OCI-LY7 (cell line): Measurements from ENCODE around the gene GPRASP2. TPM values are rescaled to one million over a fixed set of nuclear protein-coding genes. Genes with fewer than 3 reads are reported as not detected.

ENCODE experiments used
- BruUV-seq: library from RNA; stranded (reverse); fragments of 400-500 nt; replicated peaks from 2 replicates; lab custom pipeline; 2021; lab: Mats Ljungman, UMichigan
- CTCF ChIA-PET: fragments of 300-600 bp; sonication (Branson Sonifier 250); formaldehyde crosslinking; loops from one replicate; lab custom pipeline; 2022; ENCODE audit warnings: antibody characterized with exemption; ENCODE audit not compliant: unreplicated experiment; lab: Charles Lee
- POLR2A ChIA-PET: fragments of 300-600 bp; sonication (Branson Sonifier 250); formaldehyde crosslinking; loops from one replicate; lab custom pipeline; 2022; ENCODE audit warnings: antibody characterized with exemption; lab: Charles Lee
- DNase-seq: peaks from one replicate; pipeline ENCODE4 v3.0.0-alpha.2; 2015; ENCODE audit warnings: low spot score
- H2AFZ ChIP-seq: fragments of 200-600 bp; sonication (generic), shearing (Covaris generic); 2 replicates; pipeline ENCODE4 v1.6.1; 2014; ENCODE audit warnings: mild to moderate bottlenecking, antibody characterized with exemption, low read length, moderate library complexity
- H3K27ac ChIP-seq: fragments of 200-600 bp; sonication (generic); 2 replicates; pipeline ENCODE4 v1.5.1; 2014; ENCODE audit warnings: mixed run types, low read depth, mild to moderate bottlenecking, moderate library complexity, low read length, inconsistent platforms; ENCODE audit not compliant: poor library complexity, severe bottlenecking
- H3K36me3 ChIP-seq: fragments of 200-600 bp; sonication (generic); 2 replicates; pipeline ENCODE4 v1.6.1; 2014; ENCODE audit warnings: mild to moderate bottlenecking, antibody characterized with exemption, low read length, moderate library complexity, mixed read lengths; ENCODE audit not compliant: insufficient read depth
- H3K4me1 ChIP-seq: fragments of 200-600 bp; sonication (generic); 2 replicates; pipeline ENCODE4 v1.5.1; 2014; ENCODE audit warnings: mild to moderate bottlenecking, low read length; ENCODE audit not compliant: insufficient read depth, poor library complexity, severe bottlenecking
- H3K4me2 ChIP-seq: fragments of 200-600 bp; sonication (generic); 2 replicates; pipeline ENCODE4 v1.6.1; 2014; ENCODE audit warnings: mild to moderate bottlenecking, low read length
- H3K4me3 ChIP-seq: fragments of 200-600 bp; sonication (generic); 2 replicates; pipeline ENCODE4 v1.5.1; 2014; ENCODE audit warnings: mild to moderate bottlenecking, low read depth, low read length; ENCODE audit not compliant: poor library complexity, severe bottlenecking
- H3K79me2 ChIP-seq: fragments of 200-600 bp; sonication (generic); 2 replicates; pipeline ENCODE4 v1.6.1; 2016; ENCODE audit warnings: low read depth, mild to moderate bottlenecking, low read length, moderate library complexity, mixed read lengths; ENCODE audit not compliant: insufficient read depth
- H3K9me2 ChIP-seq: fragments of 200-600 bp; sonication (generic); 2 replicates; pipeline ENCODE4 v1.6.1; 2016; ENCODE audit warnings: mild to moderate bottlenecking, low read length, mixed read lengths; ENCODE audit not compliant: insufficient read depth
- H3K9me3 ChIP-seq: fragments of 200-600 bp; sonication (generic); 2 replicates; pipeline ENCODE4 v1.6.1; 2014; ENCODE audit warnings: mild to moderate bottlenecking, mixed run types, low read length, mixed read lengths
- H4K20me1 ChIP-seq: fragments of 200-600 bp; sonication (generic); 2 replicates; pipeline ENCODE4 v1.6.1; 2014; ENCODE audit warnings: mild to moderate bottlenecking, antibody characterized with exemption, low read length, moderate library complexity, mixed read lengths; ENCODE audit not compliant: insufficient read depth
- EZH2phosphoT487 ChIP-seq: fragments of 200-600 bp; sonication (generic); IDR thresholded peaks from 2 replicates; pipeline ENCODE4 v1.6.1; 2018; ENCODE audit warnings: low read depth, borderline replicate concordance, mild to moderate bottlenecking, mixed run types, antibody characterized with exemption, low read length, moderate library complexity, mixed read lengths
- intact Hi-C: fragments of 100-400 bp; cut with micrococcal nuclease; formaldehyde crosslinking; loops from one replicate; pipeline ENCODE4 v1.10.0; 2022; ENCODE audit not compliant: unreplicated experiment
- total RNA-seq, 2 experiments: library from RNA; depleted of rRNA in 1 of 2; stranded (reverse); fragments of >200 nt in 1 of 2; shearing (Covaris generic) in 1 of 2; gene quantifications; 2 replicates each; pipeline ENCODE4 v1.2.3, GENCODE V29; 2014 to 2022
- TF ChIP-seq, protein P1 (sequence below): fragments of 200-600 bp; sonication (generic); conservative IDR thresholded peaks from 2 replicates; pipeline ENCODE4 v1.5.1; 2014; ENCODE audit warnings: mild to moderate bottlenecking, antibody characterized with exemption, low read length, moderate library complexity, mixed read lengths

GPRASP2 gene
- total RNA-seq, 2 experiments from 2014 or later: 0.28 TPM; not detected in 1

DNA sequence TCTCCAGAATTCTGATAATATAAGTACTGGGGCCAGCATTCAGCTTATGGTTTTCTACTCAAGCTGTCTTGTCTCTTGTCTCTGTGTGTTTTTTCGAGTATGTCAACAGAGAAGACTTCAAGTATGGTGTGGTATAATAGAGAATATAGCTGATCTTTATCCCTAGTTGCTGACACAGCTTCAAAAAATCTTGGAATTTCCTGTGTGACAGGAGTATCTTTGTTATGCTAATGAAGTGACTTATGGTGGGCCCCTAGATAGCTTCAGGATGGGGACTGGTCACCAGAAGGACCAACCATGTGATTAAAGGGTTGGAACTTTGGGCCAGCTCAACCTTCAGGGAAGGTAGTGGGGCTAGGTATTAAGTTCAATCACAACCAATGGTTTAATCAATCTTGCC is 11.2 kb downstream of the GPRASP2 start:
- H3K4me1 ChIP-seq: no peaks in the 10 kb centered on the region
- DNase-seq: no peak
- H3K9me3 ChIP-seq: no peaks in the 10 kb centered on the region
- intact Hi-C loops: no loop called here
- no peak for TF ChIP-seq EZH2phosphoT487
- TF ChIP-seq, protein P1, sequence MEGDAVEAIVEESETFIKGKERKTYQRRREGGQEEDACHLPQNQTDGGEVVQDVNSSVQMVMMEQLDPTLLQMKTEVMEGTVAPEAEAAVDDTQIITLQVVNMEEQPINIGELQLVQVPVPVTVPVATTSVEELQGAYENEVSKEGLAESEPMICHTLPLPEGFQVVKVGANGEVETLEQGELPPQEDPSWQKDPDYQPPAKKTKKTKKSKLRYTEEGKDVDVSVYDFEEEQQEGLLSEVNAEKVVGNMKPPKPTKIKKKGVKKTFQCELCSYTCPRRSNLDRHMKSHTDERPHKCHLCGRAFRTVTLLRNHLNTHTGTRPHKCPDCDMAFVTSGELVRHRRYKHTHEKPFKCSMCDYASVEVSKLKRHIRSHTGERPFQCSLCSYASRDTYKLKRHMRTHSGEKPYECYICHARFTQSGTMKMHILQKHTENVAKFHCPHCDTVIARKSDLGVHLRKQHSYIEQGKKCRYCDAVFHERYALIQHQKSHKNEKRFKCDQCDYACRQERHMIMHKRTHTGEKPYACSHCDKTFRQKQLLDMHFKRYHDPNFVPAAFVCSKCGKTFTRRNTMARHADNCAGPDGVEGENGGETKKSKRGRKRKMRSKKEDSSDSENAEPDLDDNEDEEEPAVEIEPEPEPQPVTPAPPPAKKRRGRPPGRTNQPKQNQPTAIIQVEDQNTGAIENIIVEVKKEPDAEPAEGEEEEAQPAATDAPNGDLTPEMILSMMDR: no peak
- H3K27ac ChIP-seq: no peak overlapping the region
- H3K79me2 ChIP-seq: no peaks in the 10 kb centered on the region
- H4K20me1 ChIP-seq: no peaks in the 10 kb centered on the region
- ChIA-PET POLR2A (no interaction called here), CTCF (no interaction called here)
- H3K4me2 ChIP-seq: no peak overlapping the region
- H3K36me3 ChIP-seq: no peaks in the 10 kb centered on the region
- H3K9me2 ChIP-seq: no peaks in the 10 kb centered on the region
- H3K4me3 ChIP-seq: no peak overlapping the region
- BruUV-seq: no TSS peak
- no peak overlapping the region for H2AFZ ChIP-seq

DNA sequence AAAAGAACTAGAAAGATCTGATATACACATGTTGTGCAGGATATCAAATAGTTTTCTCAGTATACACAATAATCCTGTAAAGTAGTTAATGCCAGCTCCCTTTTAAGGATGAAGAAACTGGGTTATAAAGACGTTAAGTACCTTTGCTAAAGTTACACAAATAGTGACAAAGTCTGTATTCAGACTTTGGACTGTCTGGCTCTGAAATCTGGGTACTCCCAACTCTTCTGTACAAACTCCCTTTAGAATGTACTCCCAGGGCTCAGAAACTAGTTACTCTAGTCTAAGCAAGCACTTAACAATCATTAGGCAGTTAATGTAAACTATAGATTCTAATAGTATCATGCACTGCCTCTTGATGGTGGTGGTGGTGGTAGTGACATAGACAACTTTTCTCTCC is 15.5 kb downstream of the GPRASP2 start:
- no peak for TF ChIP-seq EZH2phosphoT487
- TF ChIP-seq, protein P1: no peak
- CTCF ChIA-PET: no interaction called here
- H3K4me2 ChIP-seq: no peak overlapping the region
- no peak overlapping the region for H3K4me3 ChIP-seq
- intact Hi-C loops: no loop called here
- no TSS peak for BruUV-seq
- no peak overlapping the region for H2AFZ ChIP-seq
- no peaks in the 10 kb centered on the region for H4K20me1 ChIP-seq
- H3K4me1 ChIP-seq: no peaks in the 10 kb centered on the region
- no peaks in the 10 kb centered on the region for H3K79me2 ChIP-seq
- DNase-seq: no peak
- POLR2A ChIA-PET: no interaction called here
- H3K36me3 ChIP-seq: no peaks in the 10 kb centered on the region
- no peak overlapping the region for H3K27ac ChIP-seq
- H3K9me3 ChIP-seq: no peaks in the 10 kb centered on the region
- no peaks in the 10 kb centered on the region for H3K9me2 ChIP-seq

DNA sequence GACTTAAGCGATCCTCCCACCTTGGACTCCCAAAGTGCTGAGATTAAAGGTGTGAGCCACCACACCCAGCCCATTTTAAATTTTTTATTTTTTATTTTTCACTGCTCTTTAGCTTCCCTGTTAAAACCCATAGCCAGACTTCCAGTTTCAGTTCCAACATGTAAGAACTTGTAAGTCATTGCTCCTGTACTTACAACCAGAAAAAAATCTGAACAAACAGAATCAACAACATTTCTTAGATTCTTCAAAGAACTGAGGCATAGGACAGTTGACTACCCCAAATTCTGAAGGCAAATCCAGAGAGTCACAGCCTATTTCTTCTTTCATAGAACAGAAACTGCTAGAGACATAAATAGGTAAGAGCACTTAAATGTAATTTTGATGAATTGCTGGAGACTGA is 16.4 kb downstream of the GPRASP2 start:
- POLR2A ChIA-PET: interaction anchor here (0.7 kb wide), 1 partner anchor 60 kb away, joined by 9 read pairs; no protein-coding TSS in a partner anchor
- intact Hi-C loops: no loop called here

More for the DNA sequence above, 16.4 kb downstream of the GPRASP2 start:
- CTCF ChIA-PET: no interaction called here
- H3K9me2 ChIP-seq: no peaks in the 10 kb centered on the region
- DNase-seq: no peak
- H2AFZ ChIP-seq: no peak overlapping the region
- TF ChIP-seq, protein P1: no peak
- TF ChIP-seq EZH2phosphoT487: no peak
- no peaks in the 10 kb centered on the region for H3K36me3 ChIP-seq
- no peaks in the 10 kb centered on the region for H3K4me1 ChIP-seq
- no TSS peak for BruUV-seq
- H3K27ac ChIP-seq: no peak overlapping the region
- no peak overlapping the region for H3K4me3 ChIP-seq
- no peaks in the 10 kb centered on the region for H3K79me2 ChIP-seq
- no peak overlapping the region for H3K4me2 ChIP-seq
- no peaks in the 10 kb centered on the region for H3K9me3 ChIP-seq
- H4K20me1 ChIP-seq: no peaks in the 10 kb centered on the region
